Measurements from ENCODE around the gene CLEC16A. TPM values are rescaled to one million over a fixed set of nuclear protein-coding genes. Genes with fewer than 3 reads are reported as not detected.

CLEC16A gene
- total and polyA plus RNA-seq, 9 of the 15 experiments (the other 6 are each of a cell fraction or from before 2014, with no cell fraction given), result 1.00 to 22.3 (median 10.0) TPM

GRCh38 chr16:11010575-11011221, 66.3 kb downstream of the CLEC16A start (continued):
- TF ChIP-seq HDAC3 (IDR thresholded peaks at IDR 0.05; ENCODE audit: borderline replicate concordance, partially characterized antibody), result no peak
- no peak for TF ChIP-seq ZNF778 (CRISPR knock-in tag; IDR thresholded peaks at IDR 0.05)
- TF ChIP-seq KDM4B (IDR thresholded peaks at IDR 0.05; ENCODE audit: borderline replicate concordance in 2 of 2, low read depth in 1 of 2), result no peak
- no peak for TF ChIP-seq ZNF133 (CRISPR knock-in tag; IDR thresholded peaks at IDR 0.05)
- TF ChIP-seq FOXK2 (conservative IDR thresholded peaks at IDR 0.05 in 1 of 2, IDR thresholded peaks at IDR 0.05 in 1 of 2; ENCODE audit: low read depth in 2 of 2), result 0 out of 4 replicates have a peak, but pooled peaks of 1 of the 2 experiments have one; percentile 18
- TF ChIP-seq CTCFL (IDR thresholded peaks at IDR 0.05; ENCODE audit: borderline replicate concordance, insufficient read depth, low read depth, low read length, poor library complexity, severe bottlenecking), result no peak
- TF ChIP-seq ETS1 (conservative IDR thresholded peaks at IDR 0.05; ENCODE audit: control insufficient read depth, low read depth, low read length), result no peak
- TF ChIP-seq SLC30A9 (CRISPR knock-in tag; IDR thresholded peaks at IDR 0.05), result no peak
- TF ChIP-seq TRIM24 (IDR thresholded peaks at IDR 0.05), result no peak
- no peak for TF ChIP-seq SMAD1 (IDR thresholded peaks at IDR 0.05; ENCODE audit: low read depth, low read length, partially characterized antibody)
- no peak for TF ChIP-seq KLF1 (tag; IDR thresholded peaks at IDR 0.05)
- TF ChIP-seq CREM (IDR thresholded peaks at IDR 0.05; ENCODE audit: low read depth), result peak; percentile 39; the same call in 1 of the 2 replicates
- TF ChIP-seq ZNF311 (CRISPR knock-in tag; IDR thresholded peaks at IDR 0.05), result no peak
- peak; percentile 56 for TF ChIP-seq USF1 (CRISPR knock-in tag; IDR thresholded peaks at IDR 0.05)
- peak; percentile 79 for TF ChIP-seq ATF7 (IDR thresholded peaks at IDR 0.05)
- TF ChIP-seq BHLHE40 (IDR thresholded peaks at IDR 0.05; ENCODE audit: low read length), result peak; percentile 42; the same call in 1 of the 2 replicates
- TF ChIP-seq BCOR (IDR thresholded peaks at IDR 0.05), result no peak
- TF ChIP-seq FOXP1 (CRISPR knock-in tag; IDR thresholded peaks at IDR 0.05), result no peak
- TF ChIP-seq E2F8 (IDR thresholded peaks at IDR 0.05; ENCODE audit: low read depth, partially characterized antibody), result no peak
- TF ChIP-seq ATF3 (IDR thresholded peaks at IDR 0.05), result peak; percentile 87
- TF ChIP-seq ATF3 (CRISPR knock-in tag; conservative IDR thresholded peaks at IDR 0.05), result no peak

Data from K562 (cell line).